ENCODE data around the gene SPSB1.

DNA sequence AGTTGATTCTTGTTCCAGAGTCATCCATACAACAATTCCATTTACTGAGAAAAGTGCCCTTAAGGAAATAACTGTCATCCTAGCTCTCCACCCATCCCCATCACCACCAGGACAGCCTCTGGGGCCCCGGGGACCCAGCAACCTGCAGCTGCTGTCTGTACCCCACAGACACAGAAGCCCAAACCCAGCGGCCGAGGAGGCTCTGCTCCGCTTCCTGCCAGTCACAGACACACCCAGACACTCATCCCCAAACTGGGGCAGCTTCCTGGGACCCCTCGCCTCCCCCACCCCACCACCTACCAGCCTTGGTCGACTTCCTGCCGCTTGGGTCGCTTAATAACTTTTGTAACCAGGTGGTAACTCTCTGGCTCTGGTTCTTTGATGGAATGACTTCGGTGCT, 125.0 kb downstream of the SPSB1 start:
- TF ChIP-seq ZNF112 (tag by site-specific recombination; IDR thresholded peaks at IDR 0.05) (no peak), ZNF549 (tag by site-specific recombination; IDR thresholded peaks at IDR 0.05) (no peak), ZNF776 (tag by site-specific recombination; IDR thresholded peaks at IDR 0.05; ENCODE audit: borderline replicate concordance) (no peak), SETDB1 (IDR thresholded peaks at IDR 0.05; ENCODE audit: insufficient read length, low read length) (no peak), ZNF121 (tag by site-specific recombination; IDR thresholded peaks at IDR 0.05) (no peak), ZBTB8A (tag by site-specific recombination; IDR thresholded peaks at IDR 0.05) (no peak), ZNF530 (tag by site-specific recombination; IDR thresholded peaks at IDR 0.05; ENCODE audit: low read depth) (no peak), ZNF324 (tag by site-specific recombination; IDR thresholded peaks at IDR 0.05) (no peak), ZBTB7A (tag by site-specific recombination; IDR thresholded peaks at IDR 0.05; ENCODE audit: low read depth) (no peak), ZXDB (tag by site-specific recombination; IDR thresholded peaks at IDR 0.05) (no peak)
- TF ChIP-seq, protein P1, sequence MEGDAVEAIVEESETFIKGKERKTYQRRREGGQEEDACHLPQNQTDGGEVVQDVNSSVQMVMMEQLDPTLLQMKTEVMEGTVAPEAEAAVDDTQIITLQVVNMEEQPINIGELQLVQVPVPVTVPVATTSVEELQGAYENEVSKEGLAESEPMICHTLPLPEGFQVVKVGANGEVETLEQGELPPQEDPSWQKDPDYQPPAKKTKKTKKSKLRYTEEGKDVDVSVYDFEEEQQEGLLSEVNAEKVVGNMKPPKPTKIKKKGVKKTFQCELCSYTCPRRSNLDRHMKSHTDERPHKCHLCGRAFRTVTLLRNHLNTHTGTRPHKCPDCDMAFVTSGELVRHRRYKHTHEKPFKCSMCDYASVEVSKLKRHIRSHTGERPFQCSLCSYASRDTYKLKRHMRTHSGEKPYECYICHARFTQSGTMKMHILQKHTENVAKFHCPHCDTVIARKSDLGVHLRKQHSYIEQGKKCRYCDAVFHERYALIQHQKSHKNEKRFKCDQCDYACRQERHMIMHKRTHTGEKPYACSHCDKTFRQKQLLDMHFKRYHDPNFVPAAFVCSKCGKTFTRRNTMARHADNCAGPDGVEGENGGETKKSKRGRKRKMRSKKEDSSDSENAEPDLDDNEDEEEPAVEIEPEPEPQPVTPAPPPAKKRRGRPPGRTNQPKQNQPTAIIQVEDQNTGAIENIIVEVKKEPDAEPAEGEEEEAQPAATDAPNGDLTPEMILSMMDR (tag by site-specific recombination; IDR thresholded peaks at IDR 0.05): no peak
- TF ChIP-seq, protein P2, sequence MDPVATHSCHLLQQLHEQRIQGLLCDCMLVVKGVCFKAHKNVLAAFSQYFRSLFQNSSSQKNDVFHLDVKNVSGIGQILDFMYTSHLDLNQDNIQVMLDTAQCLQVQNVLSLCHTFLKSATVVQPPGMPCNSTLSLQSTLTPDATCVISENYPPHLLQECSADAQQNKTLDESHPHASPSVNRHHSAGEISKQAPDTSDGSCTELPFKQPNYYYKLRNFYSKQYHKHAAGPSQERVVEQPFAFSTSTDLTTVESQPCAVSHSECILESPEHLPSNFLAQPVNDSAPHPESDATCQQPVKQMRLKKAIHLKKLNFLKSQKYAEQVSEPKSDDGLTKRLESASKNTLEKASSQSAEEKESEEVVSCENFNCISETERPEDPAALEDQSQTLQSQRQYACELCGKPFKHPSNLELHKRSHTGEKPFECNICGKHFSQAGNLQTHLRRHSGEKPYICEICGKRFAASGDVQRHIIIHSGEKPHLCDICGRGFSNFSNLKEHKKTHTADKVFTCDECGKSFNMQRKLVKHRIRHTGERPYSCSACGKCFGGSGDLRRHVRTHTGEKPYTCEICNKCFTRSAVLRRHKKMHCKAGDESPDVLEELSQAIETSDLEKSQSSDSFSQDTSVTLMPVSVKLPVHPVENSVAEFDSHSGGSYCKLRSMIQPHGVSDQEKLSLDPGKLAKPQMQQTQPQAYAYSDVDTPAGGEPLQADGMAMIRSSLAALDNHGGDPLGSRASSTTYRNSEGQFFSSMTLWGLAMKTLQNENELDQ (tag by site-specific recombination; IDR thresholded peaks at IDR 0.05; ENCODE audit: low read depth): no peak
- TF ChIP-seq, protein P3, sequence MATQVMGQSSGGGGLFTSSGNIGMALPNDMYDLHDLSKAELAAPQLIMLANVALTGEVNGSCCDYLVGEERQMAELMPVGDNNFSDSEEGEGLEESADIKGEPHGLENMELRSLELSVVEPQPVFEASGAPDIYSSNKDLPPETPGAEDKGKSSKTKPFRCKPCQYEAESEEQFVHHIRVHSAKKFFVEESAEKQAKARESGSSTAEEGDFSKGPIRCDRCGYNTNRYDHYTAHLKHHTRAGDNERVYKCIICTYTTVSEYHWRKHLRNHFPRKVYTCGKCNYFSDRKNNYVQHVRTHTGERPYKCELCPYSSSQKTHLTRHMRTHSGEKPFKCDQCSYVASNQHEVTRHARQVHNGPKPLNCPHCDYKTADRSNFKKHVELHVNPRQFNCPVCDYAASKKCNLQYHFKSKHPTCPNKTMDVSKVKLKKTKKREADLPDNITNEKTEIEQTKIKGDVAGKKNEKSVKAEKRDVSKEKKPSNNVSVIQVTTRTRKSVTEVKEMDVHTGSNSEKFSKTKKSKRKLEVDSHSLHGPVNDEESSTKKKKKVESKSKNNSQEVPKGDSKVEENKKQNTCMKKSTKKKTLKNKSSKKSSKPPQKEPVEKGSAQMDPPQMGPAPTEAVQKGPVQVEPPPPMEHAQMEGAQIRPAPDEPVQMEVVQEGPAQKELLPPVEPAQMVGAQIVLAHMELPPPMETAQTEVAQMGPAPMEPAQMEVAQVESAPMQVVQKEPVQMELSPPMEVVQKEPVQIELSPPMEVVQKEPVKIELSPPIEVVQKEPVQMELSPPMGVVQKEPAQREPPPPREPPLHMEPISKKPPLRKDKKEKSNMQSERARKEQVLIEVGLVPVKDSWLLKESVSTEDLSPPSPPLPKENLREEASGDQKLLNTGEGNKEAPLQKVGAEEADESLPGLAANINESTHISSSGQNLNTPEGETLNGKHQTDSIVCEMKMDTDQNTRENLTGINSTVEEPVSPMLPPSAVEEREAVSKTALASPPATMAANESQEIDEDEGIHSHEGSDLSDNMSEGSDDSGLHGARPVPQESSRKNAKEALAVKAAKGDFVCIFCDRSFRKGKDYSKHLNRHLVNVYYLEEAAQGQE (tag by site-specific recombination; IDR thresholded peaks at IDR 0.05): no peak
- TF ChIP-seq, protein P4, sequence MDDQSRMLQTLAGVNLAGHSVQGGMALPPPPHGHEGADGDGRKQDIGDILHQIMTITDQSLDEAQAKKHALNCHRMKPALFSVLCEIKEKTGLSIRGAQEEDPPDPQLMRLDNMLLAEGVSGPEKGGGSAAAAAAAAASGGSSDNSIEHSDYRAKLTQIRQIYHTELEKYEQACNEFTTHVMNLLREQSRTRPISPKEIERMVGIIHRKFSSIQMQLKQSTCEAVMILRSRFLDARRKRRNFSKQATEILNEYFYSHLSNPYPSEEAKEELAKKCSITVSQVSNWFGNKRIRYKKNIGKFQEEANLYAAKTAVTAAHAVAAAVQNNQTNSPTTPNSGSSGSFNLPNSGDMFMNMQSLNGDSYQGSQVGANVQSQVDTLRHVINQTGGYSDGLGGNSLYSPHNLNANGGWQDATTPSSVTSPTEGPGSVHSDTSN (CRISPR knock-in tag; IDR thresholded peaks at IDR 0.05): no peak
